Spleen (tissue), 11 donors: ENCODE measurements around the gene UCP2. TPM values are rescaled to one million over a fixed set of nuclear protein-coding genes. Genes with fewer than 3 reads are reported as not detected.
A peak's percentile ranks its signal among the peaks of the same experiment; 100 is the strongest.

Experiments
- DNase-seq: peaks from one replicate; pipeline ENCODE4 v3.0.0-alpha.2; 2020
- H3K27ac ChIP-seq, 8 donors: fragments of 200-600 bp; sonication (generic) in 7 of 8; 1 replicate in 4 of 8; 2 replicates in 4 of 8; pipeline versions ENCODE4 v1.5.0 to v1.8.0; 2016 to 2021; ENCODE audit warnings: inconsistent platforms in 4 of 8, mild to moderate bottlenecking in 4 of 8, moderate library complexity in 1 of 8
- H3K27me3 ChIP-seq, 7 donors: fragments of 200-600 bp; sonication (generic) in 6 of 7; replicated peaks in 1 of 7; 1 replicate in 4 of 7; 2 replicates in 3 of 7; pipeline versions ENCODE4 v1.5.0 to v1.8.0; 2016 to 2021; ENCODE audit warnings: inconsistent platforms in 3 of 7, mild to moderate bottlenecking in 1 of 7
- H3K36me3 ChIP-seq, 6 donors: fragments of 200-600 bp; sonication (generic) in 5 of 6; 1 replicate in 4 of 6; 2 replicates in 2 of 6; pipeline versions ENCODE4 v1.5.0 to v1.8.0; 2016 to 2021; ENCODE audit warnings: inconsistent platforms in 2 of 6
- H3K4me1 ChIP-seq, 6 donors: fragments of 200-600 bp; sonication (generic) in 5 of 6; 1 replicate in 3 of 6; 2 replicates in 3 of 6; pipeline versions ENCODE4 v1.5.0 to v1.8.0; 2016 to 2021; ENCODE audit warnings: inconsistent platforms in 3 of 6
- H3K4me3 ChIP-seq, 8 donors: fragments of 200-600 bp; sonication (generic) in 7 of 8; 1 replicate in 4 of 8; 2 replicates in 4 of 8; pipeline versions ENCODE4 v1.5.0 to v1.8.0; 2016 to 2021; ENCODE audit warnings: inconsistent platforms in 4 of 8, mild to moderate bottlenecking in 4 of 8, moderate library complexity in 2 of 8
- H3K9me3 ChIP-seq, 8 donors: fragments of 200-600 bp; sonication (generic) in 7 of 8; 1 replicate in 4 of 8; 2 replicates in 4 of 8; pipeline versions ENCODE4 v1.5.0 to v1.8.0; 2016 to 2021; ENCODE audit warnings: inconsistent platforms in 4 of 8
- POLR2A ChIP-seq, 3 donors: fragments of 450-650 bp; IDR thresholded peaks; one replicate each; pipeline ENCODE4 v1.5.1; 2017; ENCODE audit warnings: antibody characterized with exemption in 3 of 3, mild to moderate bottlenecking in 1 of 3
- POLR2AphosphoS5 ChIP-seq, 3 donors: sonication (generic); formaldehyde crosslinking; IDR thresholded peaks; one replicate each; pipeline ENCODE4 v1.5.1; 2017; ENCODE audit warnings: antibody characterized with exemption in 3 of 3
- WGBS, 5 donors: extraction: QIAGEN DNeasy Blood & Tissue Kit in 3 of 5; methylation state at CpG; one replicate each; pipeline versions ENCODE4 v1.1.5 to v1.1.7; 2013 to 2018; 5-methylcytosine and 5-hydroxymethylcytosine counted together
- intact Hi-C: fragments of 100-400 bp; cut with DNase I; formaldehyde crosslinking; loops from one replicate; pipeline ENCODE4 v1.15.0; 2023; ENCODE audit warnings: low total_unique reads
- polyA plus RNA-seq, 3 donors: library from polyadenylated mRNA; stranded (reverse); fragments of 200-250 nt; gene quantifications; one replicate each; pipeline ENCODE4 v1.2.1, GENCODE V29; 2013
- total RNA-seq, 7 donors: library from RNA; depleted of rRNA in 3 of 7; stranded (reverse); fragments of >200 nt in 3 of 7; fragmentation: NEBNext Ultra II Directional in 4 of 7; extraction: Animal tissue kit (Norgen Biotek cat#: 25700) in 4 of 7; gene quantifications; one replicate each; pipeline versions ENCODE4 v1.1.0 to v1.2.1, GENCODE V29; 2016 to 2021
- TF ChIP-seq, protein P1 (sequence below), 11 experiments: fragments of 200-600 bp in 7 of 11; fragments of 450-650 bp in 4 of 11; sonication (generic) in 4 of 11; IDR thresholded peaks in 8 of 11; conservative IDR thresholded peaks in 3 of 11; 1 replicate in 7 of 11; 2 replicates in 4 of 11; pipeline versions ENCODE4 v1.4.0 to v1.8.0; 2016 to 2021; ENCODE audit warnings: antibody characterized with exemption in 11 of 11, inconsistent platforms in 4 of 11, mild to moderate bottlenecking in 1 of 11
- donor health status: healthy with polysubstance abuse.
- donor health status: DM: no; HTN: no; CAD: no; lungs with moderate emphysema.
- donor health status: DM: no; HTN: no; CAD: no.
- donor health status: Bipolar disorder and iron deficiency.
- donor health status: healthy.
- donor health status: DM: no; HTN: no; CAD: no.
- donor health status: DM: yes; HTN: yes; CAD: no.

UCP2 gene
- total and polyA plus RNA-seq, 10 donors, result 209 to 556 (median 401) TPM

- WGBS, 5 donors, result 84 to 93% (median 89%) methylated on average over 14 of the region's 14 CpGs
- no peak for DNase-seq
- Histone ChIP-seq H3K27ac (peak overlapping the region in 3 of 8 donors; percentile 21 to 56 (median 37)), H3K36me3 (peaks cover 0 to 59% (median 0%) of the 10 kb centered on the region in 6 donors), H3K4me3 (no peak overlapping the region), H3K9me3 (no peaks in the 10 kb centered on the region), H3K27me3 (no peaks in the 10 kb centered on the region), H3K4me1 (peaks cover 5 to 80% (median 40%) of the 10 kb centered on the region in 6 donors)
- intact Hi-C loops, result no loop called here
- no peak for TF ChIP-seq POLR2AphosphoS5 (IDR thresholded peaks at IDR 0.05)
- TF ChIP-seq, protein P1, sequence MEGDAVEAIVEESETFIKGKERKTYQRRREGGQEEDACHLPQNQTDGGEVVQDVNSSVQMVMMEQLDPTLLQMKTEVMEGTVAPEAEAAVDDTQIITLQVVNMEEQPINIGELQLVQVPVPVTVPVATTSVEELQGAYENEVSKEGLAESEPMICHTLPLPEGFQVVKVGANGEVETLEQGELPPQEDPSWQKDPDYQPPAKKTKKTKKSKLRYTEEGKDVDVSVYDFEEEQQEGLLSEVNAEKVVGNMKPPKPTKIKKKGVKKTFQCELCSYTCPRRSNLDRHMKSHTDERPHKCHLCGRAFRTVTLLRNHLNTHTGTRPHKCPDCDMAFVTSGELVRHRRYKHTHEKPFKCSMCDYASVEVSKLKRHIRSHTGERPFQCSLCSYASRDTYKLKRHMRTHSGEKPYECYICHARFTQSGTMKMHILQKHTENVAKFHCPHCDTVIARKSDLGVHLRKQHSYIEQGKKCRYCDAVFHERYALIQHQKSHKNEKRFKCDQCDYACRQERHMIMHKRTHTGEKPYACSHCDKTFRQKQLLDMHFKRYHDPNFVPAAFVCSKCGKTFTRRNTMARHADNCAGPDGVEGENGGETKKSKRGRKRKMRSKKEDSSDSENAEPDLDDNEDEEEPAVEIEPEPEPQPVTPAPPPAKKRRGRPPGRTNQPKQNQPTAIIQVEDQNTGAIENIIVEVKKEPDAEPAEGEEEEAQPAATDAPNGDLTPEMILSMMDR (IDR thresholded peaks at IDR 0.05 in 8 of 11, conservative IDR thresholded peaks at IDR 0.05 in 3 of 11), result no peak
- TF ChIP-seq POLR2A (IDR thresholded peaks at IDR 0.05), result no peak
These were observed 29.6 kb upstream of the UCP2 start for GRCh38 chr11:74012074-74012809.

- TF ChIP-seq, protein P1 (IDR thresholded peaks at IDR 0.05 in 8 of 11, conservative IDR thresholded peaks at IDR 0.05 in 3 of 11), result no peak
- TF ChIP-seq POLR2A (IDR thresholded peaks at IDR 0.05), result no peak
- no peak for TF ChIP-seq POLR2AphosphoS5 (IDR thresholded peaks at IDR 0.05)
- Histone ChIP-seq H3K9me3 (no peaks in the 10 kb centered on the region), H3K36me3 (peaks cover 0 to 52% (median 0%) of the 10 kb centered on the region in 6 donors), H3K27ac (peak overlapping the region in 4 of 8 donors; percentile 13 to 56 (median 32)), H3K4me3 (no peak overlapping the region), H3K27me3 (no peaks in the 10 kb centered on the region), H3K4me1 (peaks cover 5 to 83% (median 40%) of the 10 kb centered on the region in 6 donors)
- 63 to 88% (median 79%) methylated on average over 8 of the region's 8 CpGs for WGBS, 5 donors
- intact Hi-C loops, result no loop called here
- no peak for DNase-seq
These were observed 28.9 kb upstream of the UCP2 start for GRCh38 chr11:74011360-74012073.

GRCh38 chr11:74010306-74011300 is 28.0 kb upstream of the UCP2 start:
- no peak for DNase-seq
- intact Hi-C loops, result no loop called here
- Histone ChIP-seq H3K27ac (peak overlapping the region in 4 of 8 donors; percentile 13 to 56 (median 32)), H3K4me1 (peaks cover 6 to 83% (median 47%) of the 10 kb centered on the region in 6 donors), H3K9me3 (no peaks in the 10 kb centered on the region), H3K27me3 (no peaks in the 10 kb centered on the region), H3K36me3 (peaks cover 0 to 52% (median 0%) of the 10 kb centered on the region in 6 donors), H3K4me3 (no peak overlapping the region)
- WGBS, 5 donors, result 89 to 92% (median 90%) methylated on average over 9 of the region's 9 CpGs
- TF ChIP-seq, protein P1 (IDR thresholded peaks at IDR 0.05 in 8 of 11, conservative IDR thresholded peaks at IDR 0.05 in 3 of 11), result no peak
- no peak for TF ChIP-seq POLR2A (IDR thresholded peaks at IDR 0.05)
- TF ChIP-seq POLR2AphosphoS5 (IDR thresholded peaks at IDR 0.05), result no peak
